SK-N-SH (cell line): ENCODE results near the gene UBE3D. TPM values are rescaled to one million over a fixed set of nuclear protein-coding genes. Genes with fewer than 3 reads are reported as not detected.

Experiments used
- CTCF ChIA-PET: fragments of 300-600, 350-600 bp; formaldehyde crosslinking; extraction: SDS; loops from one replicate; lab custom pipeline; 2021; lab: Yijun Ruan, JAX
- POLR2A ChIA-PET: fragments of 350-600 bp; sonication (Branson Sonifier 250); formaldehyde crosslinking; extraction: SDS; loops from one replicate; lab custom pipeline; 2020; ENCODE audit warnings: antibody characterized with exemption, inconsistent platforms; lab: Yijun Ruan, JAX
- DNase-seq: peaks from one replicate; pipeline ENCODE4 v3.0.0; 2012
- H2AFZ ChIP-seq: fragments of 200-600 bp; sonication (generic); 2 replicates; pipeline ENCODE4 v1.8.1; 2016; ENCODE audit warnings: antibody characterized with exemption, mild to moderate bottlenecking, low read depth
- H3F3A ChIP-seq: fragments of 200-600 bp; sonication (generic); replicated peaks from 2 replicates; pipeline ENCODE3; 2016; ENCODE audit warnings: antibody characterized with exemption, mild to moderate bottlenecking; ENCODE audit not compliant: insufficient read depth
- H3K27ac ChIP-seq, 2 experiments: fragments of 200-500 bp in 1 of 2; fragments of 200-600 bp in 1 of 2; sonication (Bioruptor generic) in 1 of 2; sonication (generic), shearing (Covaris generic) in 1 of 2; 2 replicates each; pipeline versions ENCODE4 v1.5.1 to v1.6.1; 2014 to 2016; ENCODE audit warnings: low read depth in 2 of 2, inconsistent platforms in 1 of 2, low read length in 1 of 2, mild to moderate bottlenecking in 1 of 2, mixed read lengths in 1 of 2
- H3K27me3 ChIP-seq: fragments of 200-600 bp; sonication (generic), shearing (Covaris generic); 2 replicates; pipeline ENCODE4 v1.6.1; 2016; ENCODE audit warnings: mixed run types; ENCODE audit not compliant: insufficient read depth
- H3K36me3 ChIP-seq, 2 experiments: fragments of 200-500 bp in 1 of 2; fragments of 200-600 bp in 1 of 2; sonication (Bioruptor generic) in 1 of 2; sonication (generic) in 1 of 2; replicated peaks in 1 of 2; 2 replicates each; pipeline versions ENCODE3 to v1.5.1; 2014 to 2016; ENCODE audit warnings: low read length in 1 of 2, mild to moderate bottlenecking in 1 of 2; ENCODE audit not compliant: insufficient read depth in 2 of 2, control insufficient read depth in 1 of 2
- H3K4me1 ChIP-seq, 2 experiments: fragments of 200-500 bp in 1 of 2; fragments of 200-600 bp in 1 of 2; sonication (Bioruptor generic) in 1 of 2; sonication (generic), shearing (Covaris generic) in 1 of 2; 2 replicates each; pipeline versions ENCODE4 v1.5.1 to v1.6.1; 2014 to 2016; ENCODE audit warnings: low read depth in 1 of 2, low read length in 1 of 2, mixed run types in 1 of 2; ENCODE audit not compliant: insufficient read depth in 2 of 2, control insufficient read depth in 1 of 2
- H3K4me2 ChIP-seq: fragments of 200-600 bp; sonication (generic), shearing (Covaris generic); 2 replicates; pipeline ENCODE4 v1.6.1; 2017; ENCODE audit warnings: mixed run types
- H3K4me3 ChIP-seq, 2 experiments: fragments of 200-500 bp in 1 of 2; fragments of 200-600 bp in 1 of 2; sonication (Bioruptor generic) in 1 of 2; sonication (generic), shearing (Covaris generic) in 1 of 2; 2 replicates each; pipeline versions ENCODE4 v1.5.1 to v1.8.1; 2014 to 2016; ENCODE audit warnings: low read depth in 2 of 2, inconsistent platforms in 1 of 2, low read length in 1 of 2, mild to moderate bottlenecking in 1 of 2, mixed read lengths in 1 of 2, moderate library complexity in 1 of 2
- H3K79me2 ChIP-seq: fragments of 200-600 bp; sonication (generic); 2 replicates; pipeline ENCODE4 v1.8.1; 2017; ENCODE audit warnings: mild to moderate bottlenecking; ENCODE audit not compliant: insufficient read depth
- H3K9ac ChIP-seq: fragments of 200-600 bp; sonication (generic); 2 replicates; pipeline ENCODE4 v1.6.1; 2017; ENCODE audit warnings: mixed run types
- H3K9me2 ChIP-seq: fragments of 200-600 bp; sonication (generic); 2 replicates; pipeline ENCODE4 v1.6.1; 2017; ENCODE audit warnings: mixed run types
- H3K9me3 ChIP-seq: fragments of 200-600 bp; sonication (generic); 2 replicates; pipeline ENCODE4 v1.6.1; 2017; ENCODE audit warnings: mixed run types, mild to moderate bottlenecking, moderate library complexity
- H4K20me1 ChIP-seq: fragments of 200-600 bp; sonication (generic); 2 replicates; pipeline ENCODE4 v1.6.1; 2017; ENCODE audit warnings: mild to moderate bottlenecking, mixed run types; ENCODE audit not compliant: insufficient read depth
- CHD2 ChIP-seq: fragments of 150-350 bp; IDR thresholded peaks from 2 replicates; pipeline ENCODE4 v1.6.1; 2018; ENCODE audit warnings: low read length; ENCODE audit not compliant: partially characterized antibody
- ELF1 ChIP-seq: IDR thresholded peaks from 2 replicates; pipeline ENCODE4 v1.4.0; 2012
- EP300 ChIP-seq, 2 experiments: IDR thresholded peaks; 2 replicates each; pipeline versions ENCODE4 v1.4.0 to v1.6.1; 2012; ENCODE audit warnings: borderline replicate concordance in 1 of 2, low read depth in 1 of 2, low read length in 1 of 2
- EZH2phosphoT487 ChIP-seq: fragments of 200-600 bp; sonication (generic); IDR thresholded peaks from 2 replicates; pipeline ENCODE4 v1.6.1; 2017; ENCODE audit warnings: low read depth, mixed run types, mild to moderate bottlenecking, antibody characterized with exemption, moderate library complexity, borderline replicate concordance
- FOSL2 ChIP-seq: IDR thresholded peaks from 2 replicates; pipeline ENCODE4 v1.4.0; 2012; ENCODE audit warnings: low read depth, mild to moderate bottlenecking, moderate library complexity, borderline replicate concordance
- GABPA ChIP-seq: IDR thresholded peaks from 2 replicates; pipeline ENCODE4 v1.4.0; 2012; ENCODE audit warnings: low read depth, mild to moderate bottlenecking
- IRF3 ChIP-seq: fragments of 150-350 bp; IDR thresholded peaks from 2 replicates; pipeline ENCODE4 v1.6.1; 2016; ENCODE audit warnings: mild to moderate bottlenecking, low read depth, low read length
- MEF2A ChIP-seq: IDR thresholded peaks from 2 replicates; pipeline ENCODE4 v1.4.0; 2012; ENCODE audit warnings: low read depth, borderline replicate concordance
- MXI1 ChIP-seq: IDR thresholded peaks from 2 replicates; pipeline ENCODE4 v1.6.1; 2012; ENCODE audit warnings: mild to moderate bottlenecking, low read depth, low read length, improper control_type of control experiment
- NFIC ChIP-seq: IDR thresholded peaks from 2 replicates; pipeline ENCODE4 v1.4.0; 2012; ENCODE audit warnings: borderline replicate concordance
- NRF1 ChIP-seq: IDR thresholded peaks from 2 replicates; pipeline ENCODE4 v1.6.1; 2012; ENCODE audit warnings: low read depth, mild to moderate bottlenecking, low read length
- PBX3 ChIP-seq: IDR thresholded peaks from 2 replicates; pipeline ENCODE4; 2012
- POLR2AphosphoS5 ChIP-seq: IDR thresholded peaks from 2 replicates; pipeline ENCODE4 v1.6.1; 2012; ENCODE audit warnings: low read depth, low read length
- RFX5 ChIP-seq: IDR thresholded peaks from 2 replicates; pipeline ENCODE4 v1.6.1; 2012; ENCODE audit warnings: mild to moderate bottlenecking, improper control_type of control experiment, low read length
- SIN3A ChIP-seq: IDR thresholded peaks from 2 replicates; pipeline ENCODE4 v1.6.1; 2012; ENCODE audit warnings: low read depth, mild to moderate bottlenecking, low read length, moderate library complexity, borderline replicate concordance
- TAF1 ChIP-seq: IDR thresholded peaks from 2 replicates; pipeline ENCODE4 v1.6.1; 2012; ENCODE audit warnings: low read depth, mild to moderate bottlenecking, low read length, moderate library complexity, borderline replicate concordance
- TCF12 ChIP-seq: IDR thresholded peaks from 2 replicates; pipeline ENCODE4 v1.4.0; 2012
- USF1 ChIP-seq: IDR thresholded peaks from 2 replicates; pipeline ENCODE4 v1.4.0; 2012; ENCODE audit warnings: low read depth, borderline replicate concordance
- USF2 ChIP-seq: fragments of 150-350 bp; IDR thresholded peaks from 2 replicates; pipeline ENCODE4 v1.6.1; 2017; ENCODE audit warnings: antibody characterized with exemption, low read length, low read depth, borderline replicate concordance
- ZBTB33 ChIP-seq: IDR thresholded peaks from 2 replicates; pipeline ENCODE4 v1.4.0; 2012; ENCODE audit warnings: low read depth, borderline replicate concordance
- WGBS: methylation state at CpG from one replicate; pipeline ENCODE4 v1.1.6; 2017; ENCODE audit warnings: low lambda C conversion rate; 5-methylcytosine and 5-hydroxymethylcytosine counted together
- polyA plus RNA-seq, 3 experiments: library from polyadenylated mRNA; depleted of rRNA; stranded (reverse); fragments of >200 nt; gene quantifications; 2 replicates each; pipeline ENCODE4 v1.2.3, GENCODE V29; 2012

UBE3D gene
- polyA plus RNA-seq, 1 of the 3 experiments (the other 2 are of a cell fraction) = 3.4 TPM

- DNase-seq = no peak
- Histone ChIP-seq H2AFZ (no peak overlapping the region), H4K20me1 (no peaks in the 10 kb centered on the region), H3K27ac (no peak overlapping the region), H3K9ac (no peak overlapping the region), H3K36me3 (peaks cover 0 to 5% of the 10 kb centered on the region in 2 experiments), H3K79me2 (no peaks in the 10 kb centered on the region), H3K4me1 (no peaks in the 10 kb centered on the region; a peak in 1 of 4 replicates), H3F3A (no peaks in the 10 kb centered on the region), H3K4me3 (no peak overlapping the region), H3K9me2 (no peaks in the 10 kb centered on the region), H3K9me3 (no peaks in the 10 kb centered on the region), H3K4me2 (no peak overlapping the region), H3K27me3 (no peaks in the 10 kb centered on the region)
- TF ChIP-seq SIN3A = no peak
- no peak for TF ChIP-seq PBX3
- no peak for TF ChIP-seq IRF3
- no peak for TF ChIP-seq NFIC
- no peak for TF ChIP-seq MEF2A
- no peak for TF ChIP-seq TCF12
- TF ChIP-seq TAF1 = no peak
- TF ChIP-seq EP300 (IDR thresholded peaks at IDR 0.05; ENCODE audit: borderline replicate concordance in 1 of 2, low read depth in 1 of 2, low read length in 1 of 2) = no peak
- no peak for TF ChIP-seq CHD2
- TF ChIP-seq FOSL2 = no peak
- no peak for TF ChIP-seq ELF1
- no peak for TF ChIP-seq EZH2phosphoT487
- no peak for TF ChIP-seq ZBTB33
- no peak for TF ChIP-seq USF2
- TF ChIP-seq NRF1 = no peak
- no peak for TF ChIP-seq MXI1
- no peak for TF ChIP-seq GABPA
- TF ChIP-seq POLR2AphosphoS5 = no peak
- no peak for TF ChIP-seq RFX5
- no peak for TF ChIP-seq USF1
- ChIA-PET CTCF (no interaction called here), POLR2A (no interaction called here)
- 67% methylated on average over 3 of the region's 3 CpGs for WGBS
Measured at GRCh38 chr6:82995066-82995465, 70.6 kb downstream of the UBE3D start.
